Fibroblast of skin of left quadriceps (primary cell): ENCODE results near the gene ATP11C.
"Not testable (repeated sequence)": the region's sequence is repeated elsewhere in the genome, so short reads cannot be mapped to it uniquely, and the experiment has no call there.

Source experiments
- DNase-seq, 2 experiments: peaks; one replicate each; pipeline ENCODE4 v3.0.0-alpha.2; 2013; ENCODE audit warnings: low read depth in 2 of 2

The ATP11C gene

GRCh38 chrX:139724626-139725025, 208.2 kb downstream of the ATP11C start:
- no peak for DNase-seq

GRCh38 chrX:139720979-139721378, 211.9 kb downstream of the ATP11C start:
- no peak for DNase-seq

- peak in 1 of 2 experiments; percentile 3 for DNase-seq
Observed at GRCh38 chrX:139720136-139720535, 212.7 kb downstream of the ATP11C start.

- no peak for DNase-seq
Observed at GRCh38 chrX:139708067-139708466, 224.8 kb downstream of the ATP11C start, which contains the start of gene MCF2. TSS of gene MCF2 (minus strand) at chrX:139708167. CDS start at chrX:139651744, 56,423 bp downstream.

GRCh38 chrX:139702658-139703057, 230.2 kb downstream of the ATP11C start:
- DNase-seq, result no peak

GRCh38 chrX:139692908-139693307, 239.9 kb downstream of the ATP11C start:
- no peak for DNase-seq

GRCh38 chrX:139692506-139692849, 240.4 kb downstream of the ATP11C start:
- no peak for DNase-seq

- no peak for DNase-seq
Observed at GRCh38 chrX:139691843-139692505, 240.9 kb downstream of the ATP11C start.

- no peak for DNase-seq
Observed at GRCh38 chrX:139691493-139691842, 241.4 kb downstream of the ATP11C start.

- DNase-seq, result not testable (repeated sequence)
Observed at GRCh38 chrX:139685175-139685574, 247.7 kb downstream of the ATP11C start.

GRCh38 chrX:139680356-139680755, 252.5 kb downstream of the ATP11C start:
- DNase-seq, result no peak
